HEK293 (cell line): ENCODE measurements around the gene SFXN2.
A peak's percentile ranks its signal among the peaks of the same experiment; 100 is the strongest.

Experiments used
- ELK4 ChIP-seq: IDR thresholded peaks from 2 replicates; pipeline ENCODE4 v1.6.1; 2011; ENCODE audit warnings: mild to moderate bottlenecking, low read depth, low read length, borderline replicate concordance
- HOXC10 ChIP-seq: sonication (generic); formaldehyde crosslinking; IDR thresholded peaks from 2 replicates; pipeline ENCODE4 v1.8.1; 2023; ENCODE audit warnings: mild to moderate bottlenecking, missing genetic modification reagents
- KLF1 ChIP-seq: fragments of 450-650 bp; formaldehyde crosslinking; IDR thresholded peaks from 2 replicates; pipeline ENCODE4 v1.5.1; 2016; ENCODE audit warnings: missing biosample characterization, missing genetic modification characterization
- KLF16 ChIP-seq: fragments of 450-650 bp; formaldehyde crosslinking; IDR thresholded peaks from 2 replicates; pipeline ENCODE4 v1.5.1; 2017; ENCODE audit warnings: missing biosample characterization, missing genetic modification characterization
- PRDM1 ChIP-seq: fragments of 450-650 bp; formaldehyde crosslinking; IDR thresholded peaks from 2 replicates; pipeline ENCODE4; 2016; ENCODE audit warnings: missing biosample characterization, missing genetic modification characterization
- SP3 ChIP-seq: fragments of 450-650 bp; formaldehyde crosslinking; IDR thresholded peaks from 2 replicates; pipeline ENCODE4 v1.5.1; 2016; ENCODE audit warnings: missing biosample characterization, missing genetic modification characterization
- SP7 ChIP-seq: fragments of 450-650 bp; formaldehyde crosslinking; IDR thresholded peaks from 2 replicates; pipeline ENCODE4 v1.5.1; 2016; ENCODE audit warnings: missing biosample characterization, missing genetic modification characterization
- TSHZ1 ChIP-seq: fragments of 450-650 bp; formaldehyde crosslinking; IDR thresholded peaks from 2 replicates; pipeline ENCODE4 v1.5.1; 2016; ENCODE audit warnings: missing biosample characterization, missing genetic modification characterization, borderline replicate concordance
- ZBTB17 ChIP-seq: fragments of 450-650 bp; formaldehyde crosslinking; IDR thresholded peaks from 2 replicates; pipeline ENCODE4 v1.5.1; 2016; ENCODE audit warnings: missing biosample characterization, missing genetic modification characterization
- ZNF10 ChIP-seq: fragments of 450-650 bp; formaldehyde crosslinking; IDR thresholded peaks from 2 replicates; pipeline ENCODE4 v1.5.1; 2017; ENCODE audit warnings: missing biosample characterization, missing genetic modification characterization
- ZNF140 ChIP-seq: fragments of 450-650 bp; formaldehyde crosslinking; IDR thresholded peaks from 2 replicates; pipeline ENCODE4 v1.5.1; 2016; ENCODE audit warnings: missing biosample characterization, missing genetic modification characterization
- ZNF157 ChIP-seq: fragments of 450-650 bp; formaldehyde crosslinking; IDR thresholded peaks from 2 replicates; pipeline ENCODE4 v1.5.1; 2016; ENCODE audit warnings: missing biosample characterization, missing genetic modification characterization
- ZNF184 ChIP-seq: fragments of 450-650 bp; IDR thresholded peaks from 2 replicates; pipeline ENCODE4 v1.5.1; 2018; ENCODE audit warnings: missing biosample characterization, mild to moderate bottlenecking, missing genetic modification characterization
- ZNF26 ChIP-seq: fragments of 450-650 bp; formaldehyde crosslinking; IDR thresholded peaks from 2 replicates; pipeline ENCODE4 v1.5.1; 2016; ENCODE audit warnings: missing biosample characterization, missing genetic modification characterization
- ZNF280C ChIP-seq: fragments of 450-650 bp; formaldehyde crosslinking; IDR thresholded peaks from 2 replicates; pipeline ENCODE4 v1.5.1; 2016; ENCODE audit warnings: missing biosample characterization, missing genetic modification characterization
- ZNF423 ChIP-seq: fragments of 450-650 bp; formaldehyde crosslinking; IDR thresholded peaks from 2 replicates; pipeline ENCODE4 v1.5.1; 2016; ENCODE audit warnings: missing biosample characterization, missing genetic modification characterization
- ZNF501 ChIP-seq: fragments of 450-650 bp; formaldehyde crosslinking; IDR thresholded peaks from 2 replicates; pipeline ENCODE4 v1.5.1; 2016; ENCODE audit warnings: missing biosample characterization, missing genetic modification characterization
- ZNF600 ChIP-seq: fragments of 450-650 bp; formaldehyde crosslinking; IDR thresholded peaks from 2 replicates; pipeline ENCODE4 v1.5.1; 2016; ENCODE audit warnings: missing biosample characterization, missing genetic modification characterization
- ZSCAN30 ChIP-seq: fragments of 450-650 bp; IDR thresholded peaks from 2 replicates; pipeline ENCODE4 v1.5.1; 2018; ENCODE audit warnings: missing biosample characterization, mild to moderate bottlenecking, missing genetic modification characterization, moderate library complexity
- TF ChIP-seq, protein P1 (sequence below): fragments of 450-650 bp; formaldehyde crosslinking; conservative IDR thresholded peaks from 2 replicates; pipeline ENCODE4 v1.5.1; 2016; ENCODE audit warnings: low read depth, missing biosample characterization, missing genetic modification characterization
- TF ChIP-seq, protein P2 (sequence below): fragments of 450-650 bp; formaldehyde crosslinking; IDR thresholded peaks from 2 replicates; pipeline ENCODE4 v1.5.1; 2016; ENCODE audit warnings: missing biosample characterization, missing genetic modification characterization
- TF ChIP-seq, protein P3 (sequence below): fragments of 450-650 bp; formaldehyde crosslinking; optimal IDR thresholded peaks from 2 replicates; pipeline ENCODE3; 2016; ENCODE audit warnings: missing biosample characterization, mild to moderate bottlenecking, missing genetic modification characterization
- TF ChIP-seq, protein P4 (sequence below): fragments of 450-650 bp; formaldehyde crosslinking; IDR thresholded peaks from 2 replicates; pipeline ENCODE4 v1.5.1; 2016; ENCODE audit warnings: missing biosample characterization, missing genetic modification characterization

The SFXN2 gene

GRCh38 chr10:102678842-102679289 is 35.6 kb upstream of the SFXN2 start (continued):
- TF ChIP-seq, protein P1, sequence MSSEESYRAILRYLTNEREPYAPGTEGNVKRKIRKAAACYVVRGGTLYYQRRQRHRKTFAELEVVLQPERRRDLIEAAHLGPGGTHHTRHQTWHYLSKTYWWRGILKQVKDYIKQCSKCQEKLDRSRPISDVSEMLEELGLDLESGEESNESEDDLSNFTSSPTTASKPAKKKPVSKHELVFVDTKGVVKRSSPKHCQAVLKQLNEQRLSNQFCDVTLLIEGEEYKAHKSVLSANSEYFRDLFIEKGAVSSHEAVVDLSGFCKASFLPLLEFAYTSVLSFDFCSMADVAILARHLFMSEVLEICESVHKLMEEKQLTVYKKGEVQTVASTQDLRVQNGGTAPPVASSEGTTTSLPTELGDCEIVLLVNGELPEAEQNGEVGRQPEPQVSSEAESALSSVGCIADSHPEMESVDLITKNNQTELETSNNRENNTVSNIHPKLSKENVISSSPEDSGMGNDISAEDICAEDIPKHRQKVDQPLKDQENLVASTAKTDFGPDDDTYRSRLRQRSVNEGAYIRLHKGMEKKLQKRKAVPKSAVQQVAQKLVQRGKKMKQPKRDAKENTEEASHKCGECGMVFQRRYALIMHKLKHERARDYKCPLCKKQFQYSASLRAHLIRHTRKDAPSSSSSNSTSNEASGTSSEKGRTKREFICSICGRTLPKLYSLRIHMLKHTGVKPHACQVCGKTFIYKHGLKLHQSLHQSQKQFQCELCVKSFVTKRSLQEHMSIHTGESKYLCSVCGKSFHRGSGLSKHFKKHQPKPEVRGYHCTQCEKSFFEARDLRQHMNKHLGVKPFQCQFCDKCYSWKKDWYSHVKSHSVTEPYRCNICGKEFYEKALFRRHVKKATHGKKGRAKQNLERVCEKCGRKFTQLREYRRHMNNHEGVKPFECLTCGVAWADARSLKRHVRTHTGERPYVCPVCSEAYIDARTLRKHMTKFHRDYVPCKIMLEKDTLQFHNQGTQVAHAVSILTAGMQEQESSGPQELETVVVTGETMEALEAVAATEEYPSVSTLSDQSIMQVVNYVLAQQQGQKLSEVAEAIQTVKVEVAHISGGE (tag by site-specific recombination) = no peak
- TF ChIP-seq PRDM1 (no peak), ZNF280C (tag by site-specific recombination) (no peak), ZNF184 (tag by site-specific recombination) (no peak), ZNF10 (tag by site-specific recombination) (no peak), ZNF600 (tag by site-specific recombination) (peak; percentile 67; the same call in 1 of the 2 replicates), ZBTB17 (tag by site-specific recombination) (no peak; the same call in 1 of the 2 replicates), SP3 (tag by site-specific recombination) (peak; percentile 60), KLF16 (no peak), KLF1 (tag by site-specific recombination) (no peak), ZNF157 (tag by site-specific recombination) (no peak), ELK4 (no peak), ZNF423 (no peak), SP7 (tag by site-specific recombination) (peak; percentile 35; the same call in 1 of the 2 replicates), ZNF26 (tag by site-specific recombination) (no peak), HOXC10 (CRISPR knock-in tag) (no peak), TSHZ1 (tag by site-specific recombination) (no peak), ZSCAN30 (0 out of 2 replicates have a peak, but pooled peaks have one; percentile 47), ZNF140 (tag by site-specific recombination) (no peak), ZNF501 (no peak)
- TF ChIP-seq, protein P2, sequence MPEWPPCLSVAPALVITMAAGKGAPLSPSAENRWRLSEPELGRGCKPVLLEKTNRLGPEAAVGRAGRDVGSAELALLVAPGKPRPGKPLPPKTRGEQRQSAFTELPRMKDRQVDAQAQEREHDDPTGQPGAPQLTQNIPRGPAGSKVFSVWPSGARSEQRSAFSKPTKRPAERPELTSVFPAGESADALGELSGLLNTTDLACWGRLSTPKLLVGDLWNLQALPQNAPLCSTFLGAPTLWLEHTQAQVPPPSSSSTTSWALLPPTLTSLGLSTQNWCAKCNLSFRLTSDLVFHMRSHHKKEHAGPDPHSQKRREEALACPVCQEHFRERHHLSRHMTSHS (tag by site-specific recombination) = no peak
- TF ChIP-seq, protein P3, sequence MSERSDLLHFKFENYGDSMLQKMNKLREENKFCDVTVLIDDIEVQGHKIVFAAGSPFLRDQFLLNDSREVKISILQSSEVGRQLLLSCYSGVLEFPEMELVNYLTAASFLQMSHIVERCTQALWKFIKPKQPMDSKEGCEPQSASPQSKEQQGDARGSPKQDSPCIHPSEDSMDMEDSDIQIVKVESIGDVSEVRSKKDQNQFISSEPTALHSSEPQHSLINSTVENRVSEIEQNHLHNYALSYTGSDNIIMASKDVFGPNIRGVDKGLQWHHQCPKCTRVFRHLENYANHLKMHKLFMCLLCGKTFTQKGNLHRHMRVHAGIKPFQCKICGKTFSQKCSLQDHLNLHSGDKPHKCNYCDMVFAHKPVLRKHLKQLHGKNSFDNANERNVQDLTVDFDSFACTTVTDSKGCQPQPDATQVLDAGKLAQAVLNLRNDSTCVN (tag by site-specific recombination) = no peak
- TF ChIP-seq, protein P4, sequence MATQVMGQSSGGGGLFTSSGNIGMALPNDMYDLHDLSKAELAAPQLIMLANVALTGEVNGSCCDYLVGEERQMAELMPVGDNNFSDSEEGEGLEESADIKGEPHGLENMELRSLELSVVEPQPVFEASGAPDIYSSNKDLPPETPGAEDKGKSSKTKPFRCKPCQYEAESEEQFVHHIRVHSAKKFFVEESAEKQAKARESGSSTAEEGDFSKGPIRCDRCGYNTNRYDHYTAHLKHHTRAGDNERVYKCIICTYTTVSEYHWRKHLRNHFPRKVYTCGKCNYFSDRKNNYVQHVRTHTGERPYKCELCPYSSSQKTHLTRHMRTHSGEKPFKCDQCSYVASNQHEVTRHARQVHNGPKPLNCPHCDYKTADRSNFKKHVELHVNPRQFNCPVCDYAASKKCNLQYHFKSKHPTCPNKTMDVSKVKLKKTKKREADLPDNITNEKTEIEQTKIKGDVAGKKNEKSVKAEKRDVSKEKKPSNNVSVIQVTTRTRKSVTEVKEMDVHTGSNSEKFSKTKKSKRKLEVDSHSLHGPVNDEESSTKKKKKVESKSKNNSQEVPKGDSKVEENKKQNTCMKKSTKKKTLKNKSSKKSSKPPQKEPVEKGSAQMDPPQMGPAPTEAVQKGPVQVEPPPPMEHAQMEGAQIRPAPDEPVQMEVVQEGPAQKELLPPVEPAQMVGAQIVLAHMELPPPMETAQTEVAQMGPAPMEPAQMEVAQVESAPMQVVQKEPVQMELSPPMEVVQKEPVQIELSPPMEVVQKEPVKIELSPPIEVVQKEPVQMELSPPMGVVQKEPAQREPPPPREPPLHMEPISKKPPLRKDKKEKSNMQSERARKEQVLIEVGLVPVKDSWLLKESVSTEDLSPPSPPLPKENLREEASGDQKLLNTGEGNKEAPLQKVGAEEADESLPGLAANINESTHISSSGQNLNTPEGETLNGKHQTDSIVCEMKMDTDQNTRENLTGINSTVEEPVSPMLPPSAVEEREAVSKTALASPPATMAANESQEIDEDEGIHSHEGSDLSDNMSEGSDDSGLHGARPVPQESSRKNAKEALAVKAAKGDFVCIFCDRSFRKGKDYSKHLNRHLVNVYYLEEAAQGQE (tag by site-specific recombination) = no peak
